Activated CD8-positive, alpha-beta memory T cell treated with anti-CD3 and anti-CD28 coated beads, Interleukin-2, amount 10 ng/mL, durations not matched to agents 7 days and 5 days (primary cell): ENCODE data around the gene GIMAP8. TPM values are rescaled to one million over a fixed set of nuclear protein-coding genes. Genes with fewer than 3 reads are reported as not detected.
A peak's percentile ranks its signal among the peaks of the same experiment; 100 is the strongest.

Experiments used
- ATAC-seq: fragments of 150-1000 bp; cut with Tn5 transposase; one replicate; pipeline ENCODE4 v1.10.0; 2021; ENCODE audit warnings: moderate library complexity
- CTCF ChIA-PET: fragments of 350-600 bp; sonication (Branson Sonifier 250); formaldehyde crosslinking; loops from one replicate; lab custom pipeline; 2021; ENCODE audit warnings: antibody characterized with exemption; lab: Charles Lee
- DNase-seq: peaks from one replicate; pipeline ENCODE4 v3.0.0-alpha.2; 2020
- H3K27ac Mint-ChIP-seq: one replicate; pipeline ENCODE4 v1.8.0; 2021; ENCODE audit warnings: mild to moderate bottlenecking, mixed read lengths
- H3K27me3 Mint-ChIP-seq: one replicate; pipeline ENCODE4 v1.8.0; 2021; ENCODE audit warnings: mixed read lengths
- H3K36me3 Mint-ChIP-seq: one replicate; pipeline ENCODE4 v1.8.0; 2021; ENCODE audit warnings: mild to moderate bottlenecking, mixed read lengths
- H3K4me1 Mint-ChIP-seq: one replicate; pipeline ENCODE4 v1.8.0; 2021; ENCODE audit warnings: mixed read lengths
- H3K4me3 Mint-ChIP-seq: one replicate; pipeline ENCODE4 v1.8.0; 2021; ENCODE audit warnings: mild to moderate bottlenecking, moderate library complexity, mixed read lengths
- H3K9me3 Mint-ChIP-seq: one replicate; pipeline ENCODE4 v1.8.0; 2022; ENCODE audit warnings: low read depth, mixed read lengths
- total RNA-seq, 2 experiments: library from RNA; stranded (reverse); gene quantifications; one replicate each; pipeline ENCODE4 v1.2.3, GENCODE V29; 2021

Gene GIMAP8
- 10 to 100 TPM in 1 of 2 experiments, 1 to 10 TPM in 1; 9.9 to 13.1 TPM for total RNA-seq

DNA sequence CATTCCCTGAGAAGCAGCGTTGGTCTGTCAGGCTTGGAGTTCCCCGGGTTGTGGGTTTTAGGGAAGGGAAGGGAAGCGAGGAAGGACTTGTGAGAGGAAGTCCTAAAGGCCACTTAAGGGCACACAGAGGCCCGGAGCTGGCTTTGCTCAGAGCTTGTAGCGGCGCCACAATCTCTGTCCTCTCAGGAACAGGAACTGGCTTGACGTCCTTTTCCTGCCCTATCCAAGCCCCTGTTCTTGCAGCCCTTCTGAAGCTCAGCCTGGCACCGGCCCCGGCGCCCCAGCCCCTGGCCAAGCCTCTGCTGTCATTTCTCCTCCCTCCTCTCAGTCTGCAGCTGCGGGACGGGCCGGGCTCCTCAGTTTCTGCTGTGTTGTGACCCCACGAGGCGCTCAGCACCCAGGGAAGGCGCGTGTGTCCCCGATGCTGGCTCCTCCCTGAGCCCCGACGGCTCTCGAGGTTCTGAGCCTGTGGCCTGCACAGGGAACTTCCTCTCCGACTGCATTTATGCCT, at the start of gene GIMAP8:
TSS of gene GIMAP8 (plus strand) at position 140 of the 511 bp plus-strand sequence. CDS start 16,069 bp downstream, outside the sequence.
- Mint-ChIP-seq H3K9me3 (peaks cover 8% of the 10 kb centered on the region), H3K27me3 (no peaks in the 10 kb centered on the region), H3K36me3 (peaks cover 30% of the 10 kb centered on the region), H3K4me1 (peaks cover 66% of the 10 kb centered on the region), H3K4me3 (peak within 1 kb of the TSS; percentile 100), H3K27ac (peak within 1 kb of the TSS; percentile 98)
- ATAC-seq, result peak; percentile 54
- CTCF ChIA-PET, result interaction anchor here (0.7 to 8.0 kb wide), 21 partner anchors 29 to 305 kb away, joined by 3 to 112 read pairs (median 6); partner anchors contain the start of genes GIMAP1, GIMAP4, GIMAP5 and GIMAP6
- DNase-seq, result peak; percentile 81

DNA sequence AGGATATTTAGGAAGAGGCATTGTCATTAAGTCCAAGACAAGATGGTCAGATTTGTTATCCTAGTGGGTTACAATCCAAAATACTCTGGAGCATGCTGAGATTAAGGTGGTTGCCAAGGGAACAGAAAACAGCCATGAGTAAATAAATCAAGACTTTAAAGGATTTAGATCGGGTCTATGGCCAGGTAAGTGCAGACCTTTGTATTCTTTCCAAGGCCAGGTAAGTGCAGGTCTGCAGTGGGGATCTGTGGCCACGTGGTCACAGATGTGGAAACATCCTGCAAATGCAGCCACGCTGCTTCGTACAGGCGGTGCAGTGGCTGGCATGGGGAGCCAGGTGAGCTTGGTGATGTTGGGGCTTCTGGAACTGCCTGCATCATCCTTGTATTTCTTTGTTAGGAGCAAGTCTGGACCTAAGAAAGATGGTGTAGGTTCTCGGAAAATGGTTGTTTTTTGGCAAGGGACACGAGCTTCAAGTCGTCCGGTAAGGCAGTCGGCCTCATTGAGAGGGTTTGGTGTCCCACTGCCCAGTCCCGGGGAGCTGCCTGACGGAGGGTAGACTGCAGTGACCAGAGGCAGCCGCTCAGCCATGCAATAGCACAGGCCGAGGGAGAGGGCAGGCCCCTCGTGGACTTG, 49.5 kb upstream of the GIMAP8 start:
- DNase-seq (no peak), ATAC-seq (no peak)
- Mint-ChIP-seq H3K4me3 (no peak overlapping the region), H3K27me3 (no peaks in the 10 kb centered on the region), H3K36me3 (peaks cover 4% of the 10 kb centered on the region), H3K9me3 (no peaks in the 10 kb centered on the region), H3K27ac (no peak overlapping the region), H3K4me1 (peaks cover 19% of the 10 kb centered on the region)
- CTCF ChIA-PET, result interaction anchor here (1.3 kb wide), 2 partner anchors 8 to 79 kb away, joined by 3 to 4 read pairs; no protein-coding TSS in a partner anchor

DNA sequence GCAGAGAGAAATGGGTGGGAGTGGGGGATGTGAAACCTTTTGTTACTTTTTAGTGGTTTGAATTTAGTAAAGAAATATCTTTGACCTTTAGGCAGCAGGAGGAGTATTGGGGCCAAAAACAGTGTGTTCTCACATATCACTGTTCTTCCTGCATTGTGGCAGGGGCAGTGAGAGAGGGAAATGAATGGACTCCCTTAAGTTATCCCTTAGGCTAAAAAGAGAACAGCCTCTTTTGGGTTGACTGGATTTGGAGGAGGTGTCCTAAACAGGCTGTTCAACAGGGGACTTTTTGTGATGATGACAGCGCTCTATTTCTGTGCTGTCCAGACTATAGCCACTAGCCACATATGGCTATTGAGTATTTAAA, 49.0 kb upstream of the GIMAP8 start:
- Mint-ChIP-seq H3K27ac (no peak overlapping the region), H3K4me3 (no peak overlapping the region), H3K27me3 (no peaks in the 10 kb centered on the region), H3K4me1 (peaks cover 24% of the 10 kb centered on the region), H3K9me3 (no peaks in the 10 kb centered on the region), H3K36me3 (peaks cover 4% of the 10 kb centered on the region)
- CTCF ChIA-PET, result interaction anchor here (1.3 to 1.6 kb wide), 3 partner anchors 8 to 79 kb away, joined by 3 to 6 read pairs (median 4); no protein-coding TSS in a partner anchor
- ATAC-seq (no peak), DNase-seq (no peak)

- ATAC-seq, result no peak
- CTCF ChIA-PET, result interaction anchor here (1.3 to 6.4 kb wide), 4 partner anchors 9 to 80 kb away, joined by 3 to 47 read pairs (median 5); no protein-coding TSS in a partner anchor
- H3K4me3 Mint-ChIP-seq, result no peak overlapping the region
- H3K9me3 Mint-ChIP-seq, result no peaks in the 10 kb centered on the region
- no peaks in the 10 kb centered on the region for H3K27me3 Mint-ChIP-seq
- H3K27ac Mint-ChIP-seq, result no peak overlapping the region
- peaks cover 28% of the 10 kb centered on the region for H3K4me1 Mint-ChIP-seq
- H3K36me3 Mint-ChIP-seq, result peaks cover 6% of the 10 kb centered on the region
- no peak for DNase-seq
Observed at GRCh38 chr7:150401861-150402631, 48.4 kb upstream of the GIMAP8 start.

- Mint-ChIP-seq H3K27me3 (no peaks in the 10 kb centered on the region), H3K36me3 (peaks cover 8% of the 10 kb centered on the region), H3K4me1 (peaks cover 31% of the 10 kb centered on the region), H3K9me3 (no peaks in the 10 kb centered on the region), H3K4me3 (no peak overlapping the region), H3K27ac (no peak overlapping the region)
- CTCF ChIA-PET, result interaction anchor here (1.2 to 6.4 kb wide), 5 partner anchors 10 to 79 kb away, joined by 3 to 47 read pairs (median 6); partner anchors contain the start of gene ACTR3C
- DNase-seq (no peak), ATAC-seq (no peak)
Observed at GRCh38 chr7:150402671-150403321, 47.6 kb upstream of the GIMAP8 start.

DNA sequence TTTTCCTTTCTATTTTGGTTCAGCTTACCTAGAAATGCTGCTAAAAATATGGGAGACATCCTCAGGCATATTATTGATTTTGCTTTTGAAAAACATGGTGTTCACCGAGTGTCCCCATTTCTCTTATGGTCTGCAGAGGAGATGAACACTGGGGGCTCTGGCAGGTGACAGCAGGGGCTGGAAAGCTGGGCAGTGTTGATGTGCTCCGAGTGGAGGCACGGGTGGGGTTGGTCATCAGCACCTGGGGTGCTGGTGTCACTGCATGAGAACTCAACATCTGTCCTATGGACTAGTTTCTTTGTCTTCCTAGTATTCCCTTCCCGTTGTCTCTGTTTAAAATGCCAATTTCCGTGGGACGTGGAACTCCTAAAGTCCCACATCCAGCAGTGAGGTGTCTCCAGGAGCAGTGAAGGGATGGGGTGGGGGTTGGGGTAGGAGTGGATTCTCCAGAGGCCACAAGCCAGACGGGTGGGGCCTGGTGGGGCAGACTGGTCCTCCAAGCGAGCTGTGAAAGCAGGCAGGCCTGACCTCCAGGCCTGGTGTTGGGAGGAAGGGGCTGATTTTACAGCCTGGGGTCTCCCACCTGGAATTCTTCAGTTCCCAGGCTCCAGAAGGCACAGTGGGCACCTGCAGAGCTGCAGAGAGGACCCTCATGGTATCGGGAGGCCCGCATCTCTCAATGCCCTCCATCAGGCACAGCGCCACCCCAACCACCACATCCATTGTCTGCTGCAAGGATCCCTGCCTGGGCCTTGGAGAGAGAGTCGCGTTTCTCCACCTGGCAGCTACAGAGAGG, 46.9 kb upstream of the GIMAP8 start:
- peak overlapping the region; percentile 88 for H3K27ac Mint-ChIP-seq
- H3K36me3 Mint-ChIP-seq, result peaks cover 8% of the 10 kb centered on the region
- DNase-seq (no peak), ATAC-seq (no peak)
- no peaks in the 10 kb centered on the region for H3K27me3 Mint-ChIP-seq
- no peak overlapping the region for H3K4me3 Mint-ChIP-seq
- no peaks in the 10 kb centered on the region for H3K9me3 Mint-ChIP-seq
- H3K4me1 Mint-ChIP-seq, result peaks cover 33% of the 10 kb centered on the region
- CTCF ChIA-PET, result interaction anchor here (0.8 to 6.4 kb wide), 10 partner anchors 15 to 89 kb away, joined by 3 to 47 read pairs (median 3); partner anchors contain the start of genes ACTR3C and LRRC61

- Mint-ChIP-seq H3K4me3 (peak overlapping the region; percentile 97), H3K27ac (peak overlapping the region; percentile 88), H3K4me1 (peaks cover 36% of the 10 kb centered on the region), H3K27me3 (no peaks in the 10 kb centered on the region), H3K36me3 (peaks cover 12% of the 10 kb centered on the region), H3K9me3 (no peaks in the 10 kb centered on the region)
- CTCF ChIA-PET, result interaction anchor here (0.8 to 6.4 kb wide), 10 partner anchors 15 to 90 kb away, joined by 3 to 47 read pairs (median 4); partner anchors contain the start of genes ACTR3C and LRRC61
- DNase-seq (no peak), ATAC-seq (peak; percentile 0)
Observed at GRCh38 chr7:150404172-150404804, 46.1 kb upstream of the GIMAP8 start.

DNA sequence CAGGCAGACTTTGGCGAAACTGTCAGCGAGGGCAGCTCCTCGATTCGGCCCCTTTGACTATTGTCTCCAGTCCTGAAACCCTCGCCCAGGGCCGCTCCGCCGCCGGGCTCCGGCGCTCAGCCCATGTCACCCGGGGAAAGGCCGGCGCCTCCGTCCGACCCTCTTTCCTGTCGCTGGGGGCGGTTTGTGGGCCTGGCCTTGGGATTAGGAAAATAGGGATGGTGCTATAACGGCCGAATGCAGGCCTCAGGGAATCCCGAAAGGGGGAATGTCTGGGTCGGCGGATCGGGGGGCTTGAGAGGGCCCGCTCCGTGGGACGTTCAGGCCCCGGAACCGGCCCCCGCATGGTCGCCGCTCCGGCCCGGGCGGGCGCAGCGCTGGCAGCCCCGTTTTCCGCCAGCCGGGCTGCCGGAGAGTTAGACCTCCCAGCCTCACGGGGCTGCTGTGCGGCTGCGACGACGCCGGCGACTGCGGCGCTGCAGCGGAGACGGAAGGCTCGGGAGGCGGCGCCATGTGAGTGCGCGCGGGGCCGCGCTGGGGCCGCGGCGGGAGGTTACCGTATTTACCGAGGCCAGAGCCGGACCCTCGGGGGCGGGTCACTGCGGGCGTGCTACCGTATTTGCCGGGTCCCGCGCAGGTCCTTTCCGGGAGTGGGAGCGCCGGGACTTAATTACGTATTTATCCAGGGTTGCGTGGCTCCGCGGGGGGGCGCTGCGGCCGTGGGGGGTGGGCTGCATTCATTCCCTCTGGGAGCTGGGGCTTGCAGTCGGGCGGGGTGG, 45.4 kb upstream of the GIMAP8 start:
- H3K9me3 Mint-ChIP-seq, result no peaks in the 10 kb centered on the region

GRCh38 chr7:150405584-150406311, 44.7 kb upstream of the GIMAP8 start:
- Mint-ChIP-seq H3K27ac (peak overlapping the region; percentile 94), H3K27me3 (no peaks in the 10 kb centered on the region), H3K4me3 (peak overlapping the region; percentile 97), H3K9me3 (no peaks in the 10 kb centered on the region), H3K4me1 (peaks cover 36% of the 10 kb centered on the region), H3K36me3 (peaks cover 15% of the 10 kb centered on the region)
- ATAC-seq (peak; percentile 34), DNase-seq (no peak)
- CTCF ChIA-PET, result interaction anchor here (0.7 to 6.4 kb wide), 9 partner anchors 13 to 109 kb away, joined by 3 to 47 read pairs (median 9); partner anchors contain the start of gene GIMAP7

More for the DNA sequence above, 45.4 kb upstream of the GIMAP8 start:
- peak overlapping the region; percentile 97 for H3K4me3 Mint-ChIP-seq
- ATAC-seq (peak; percentile 79), DNase-seq (peak; percentile 87)
- H3K27me3 Mint-ChIP-seq, result no peaks in the 10 kb centered on the region
- peaks cover 12% of the 10 kb centered on the region for H3K36me3 Mint-ChIP-seq
- peaks cover 36% of the 10 kb centered on the region for H3K4me1 Mint-ChIP-seq
- H3K27ac Mint-ChIP-seq, result peak overlapping the region; percentile 94
- CTCF ChIA-PET, result interaction anchor here (0.8 to 6.4 kb wide), 14 partner anchors 14 to 91 kb away, joined by 3 to 47 read pairs (median 6); partner anchors contain the start of genes ACTR3C and LRRC61

- CTCF ChIA-PET, result interaction anchor here (0.7 to 6.4 kb wide), 11 partner anchors 13 to 109 kb away, joined by 3 to 47 read pairs (median 4); partner anchors contain the start of gene GIMAP7
- Mint-ChIP-seq H3K27ac (peak overlapping the region; percentile 94), H3K9me3 (no peaks in the 10 kb centered on the region), H3K4me1 (peaks cover 36% of the 10 kb centered on the region), H3K36me3 (peaks cover 16% of the 10 kb centered on the region), H3K4me3 (peak overlapping the region; percentile 97), H3K27me3 (no peaks in the 10 kb centered on the region)
- DNase-seq (no peak), ATAC-seq (no peak)
Observed at GRCh38 chr7:150406312-150406566, 44.2 kb upstream of the GIMAP8 start.
